ENCODE results near the gene LPAR5.

DNA sequence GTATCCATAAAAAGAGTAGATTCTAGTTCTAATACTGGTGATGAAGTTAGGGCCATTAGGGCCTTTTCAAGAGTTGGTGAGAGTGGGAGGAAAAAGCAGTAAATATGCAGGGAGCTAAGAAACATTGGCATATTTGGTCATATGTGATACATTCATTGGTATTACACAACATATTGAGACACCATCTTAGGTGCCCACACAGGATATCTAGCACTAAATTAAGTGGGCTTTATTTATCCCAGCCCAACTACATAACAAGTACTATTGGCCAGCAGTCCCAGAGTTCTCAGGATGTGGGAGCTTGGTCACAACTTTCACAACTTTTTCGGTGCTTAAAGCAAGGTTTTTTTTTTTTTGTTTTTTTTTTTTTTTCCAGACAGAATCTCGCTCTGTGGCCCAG is 29.1 kb upstream of the LPAR5 start:
- TF ChIP-seq, protein P1, sequence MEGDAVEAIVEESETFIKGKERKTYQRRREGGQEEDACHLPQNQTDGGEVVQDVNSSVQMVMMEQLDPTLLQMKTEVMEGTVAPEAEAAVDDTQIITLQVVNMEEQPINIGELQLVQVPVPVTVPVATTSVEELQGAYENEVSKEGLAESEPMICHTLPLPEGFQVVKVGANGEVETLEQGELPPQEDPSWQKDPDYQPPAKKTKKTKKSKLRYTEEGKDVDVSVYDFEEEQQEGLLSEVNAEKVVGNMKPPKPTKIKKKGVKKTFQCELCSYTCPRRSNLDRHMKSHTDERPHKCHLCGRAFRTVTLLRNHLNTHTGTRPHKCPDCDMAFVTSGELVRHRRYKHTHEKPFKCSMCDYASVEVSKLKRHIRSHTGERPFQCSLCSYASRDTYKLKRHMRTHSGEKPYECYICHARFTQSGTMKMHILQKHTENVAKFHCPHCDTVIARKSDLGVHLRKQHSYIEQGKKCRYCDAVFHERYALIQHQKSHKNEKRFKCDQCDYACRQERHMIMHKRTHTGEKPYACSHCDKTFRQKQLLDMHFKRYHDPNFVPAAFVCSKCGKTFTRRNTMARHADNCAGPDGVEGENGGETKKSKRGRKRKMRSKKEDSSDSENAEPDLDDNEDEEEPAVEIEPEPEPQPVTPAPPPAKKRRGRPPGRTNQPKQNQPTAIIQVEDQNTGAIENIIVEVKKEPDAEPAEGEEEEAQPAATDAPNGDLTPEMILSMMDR (IDR thresholded peaks at IDR 0.05), result no peak
- no peak for TF ChIP-seq POLR2A (IDR thresholded peaks at IDR 0.05)
